ENCODE measurements around the gene FGF14.

The FGF14 gene
- total RNA-seq, result 0 to 0.53 (median 0) reads per million in 4 experiments

GRCh38 chr13:102401766-102402165 is at the start of gene FGF14:
Gene FGF14, minus strand, starts transcription at chr13:102402048.
- no peak for DNase-seq

- no peak for DNase-seq
These were observed 41.4 kb upstream of the FGF14 start for GRCh38 chr13:102443249-102443648.

- no peak for DNase-seq
These were observed 39.2 kb upstream of the FGF14 start for GRCh38 chr13:102441085-102441484.

- no peak for DNase-seq
These were observed 38.5 kb upstream of the FGF14 start for GRCh38 chr13:102440259-102440936.

GRCh38 chr13:102422690-102423089 is 20.8 kb upstream of the FGF14 start:
- DNase-seq, result no peak

- DNase-seq, result no peak
These were observed 3.8 kb upstream of the FGF14 start for GRCh38 chr13:102405499-102406100.

- peak; percentile 8 for DNase-seq
These were observed 442 bp upstream of the FGF14 start for GRCh38 chr13:102402290-102402689.

- DNase-seq, result no peak
These were observed 583 bp downstream of the FGF14 start for GRCh38 chr13:102401265-102401664.

- no peak for DNase-seq
These were observed 1.1 kb downstream of the FGF14 start for GRCh38 chr13:102400675-102401145.

GRCh38 chr13:102399791-102400674 is 1.8 kb downstream of the FGF14 start:
- DNase-seq, result peak; percentile 2

- DNase-seq, result no peak
These were observed 5.9 kb downstream of the FGF14 start for GRCh38 chr13:102395939-102396338.

- DNase-seq, result no peak
These were observed 6.7 kb downstream of the FGF14 start for GRCh38 chr13:102395174-102395573.

- peak; percentile 92 for DNase-seq
These were observed 7.4 kb downstream of the FGF14 start for GRCh38 chr13:102394158-102395053.

- no peak for DNase-seq
These were observed 9.2 kb downstream of the FGF14 start for GRCh38 chr13:102392481-102393209.

GRCh38 chr13:102386461-102386860 is 15.4 kb downstream of the FGF14 start:
- DNase-seq, result no peak

GRCh38 chr13:102380012-102380411 is 21.8 kb downstream of the FGF14 start:
- no peak for DNase-seq

GRCh38 chr13:102376318-102376717 is 25.5 kb downstream of the FGF14 start:
- DNase-seq, result no peak

GRCh38 chr13:102374726-102375125 is 27.1 kb downstream of the FGF14 start:
- no peak for DNase-seq

GRCh38 chr13:102374233-102374632 is 27.6 kb downstream of the FGF14 start:
- DNase-seq, result no peak

- DNase-seq, result no peak
These were observed 28.6 kb downstream of the FGF14 start for GRCh38 chr13:102373221-102373620.

GRCh38 chr13:102369302-102369701 is 32.5 kb downstream of the FGF14 start:
- DNase-seq, result no peak

- no peak for DNase-seq
These were observed 34.0 kb downstream of the FGF14 start for GRCh38 chr13:102367836-102368235.

Measured in effector CD8-positive, alpha-beta T cell (primary cell).